Keratinocyte (primary cell): ENCODE data around the gene INAFM2. TPM values are rescaled to one million over a fixed set of nuclear protein-coding genes. Genes with fewer than 3 reads are reported as not detected.

Experiments used
- DNase-seq: peaks from one replicate; pipeline ENCODE4 v3.0.0-alpha.2; 2011; ENCODE audit warnings: low read depth, missing footprints, low spot score
- FAIRE-seq: peaks from 2 replicates; lab custom pipeline; 2011; peaks lifted over from hg19 to GRCh38; lab: Jason Lieb, UNC
- H2AFZ ChIP-seq: 2 replicates; pipeline ENCODE4 v1.6.0; 2012; ENCODE audit warnings: low read length, control low read depth, inconsistent platforms; ENCODE audit not compliant: control insufficient read depth
- H3K27ac ChIP-seq: 2 replicates; pipeline ENCODE4 v1.5.1; 2011; ENCODE audit warnings: low read length; ENCODE audit not compliant: control insufficient read depth, insufficient read depth
- H3K27me3 ChIP-seq: 3 replicates; pipeline ENCODE4 v1.6.0; 2011; ENCODE audit warnings: low read length; ENCODE audit not compliant: control insufficient read depth, insufficient read depth; ENCODE audit errors: extremely low read depth
- H3K36me3 ChIP-seq, 2 experiments: 2 replicates in 1 of 2; 3 replicates in 1 of 2; pipeline ENCODE4 v1.5.1; 2011; ENCODE audit warnings: low read length in 2 of 2, mild to moderate bottlenecking in 1 of 2; ENCODE audit not compliant: control insufficient read depth in 2 of 2, insufficient read depth in 2 of 2; ENCODE audit errors: extremely low read depth in 1 of 2
- H3K4me1 ChIP-seq: 3 replicates; pipeline ENCODE4 v1.5.1; 2011; ENCODE audit warnings: low read length; ENCODE audit not compliant: control insufficient read depth, insufficient read depth; ENCODE audit errors: extremely low read depth
- H3K4me2 ChIP-seq: 3 replicates; pipeline ENCODE4 v1.6.0; 2011; ENCODE audit warnings: low read depth, low read length; ENCODE audit not compliant: control insufficient read depth, insufficient read depth; ENCODE audit errors: extremely low read depth
- H3K4me3 ChIP-seq, 3 experiments: fragments of 200-600 bp in 1 of 3; sonication (generic) in 1 of 3; 2 replicates in 2 of 3; 3 replicates in 1 of 3; pipeline ENCODE4 v1.5.1; 2011 to 2016; ENCODE audit warnings: low read length in 3 of 3, mild to moderate bottlenecking in 3 of 3, control low read depth in 2 of 3, inconsistent platforms in 1 of 3, low read depth in 1 of 3, mixed read lengths in 1 of 3, mixed run types in 1 of 3, moderate library complexity in 1 of 3; ENCODE audit not compliant: control insufficient read depth in 2 of 3, insufficient read depth in 2 of 3; ENCODE audit errors: extremely low read depth in 1 of 3
- H3K79me2 ChIP-seq: 2 replicates; pipeline ENCODE4 v1.6.0; 2012; ENCODE audit warnings: low read length; ENCODE audit not compliant: control insufficient read depth, insufficient read depth
- H3K9ac ChIP-seq: 3 replicates; pipeline ENCODE4 v1.6.0; 2011; ENCODE audit warnings: low read length; ENCODE audit not compliant: control insufficient read depth, insufficient read depth; ENCODE audit errors: extremely low read depth
- H3K9me1 ChIP-seq: 3 replicates; pipeline ENCODE4 v1.6.0; 2011; ENCODE audit warnings: low read length; ENCODE audit not compliant: control insufficient read depth, insufficient read depth; ENCODE audit errors: extremely low read depth
- H3K9me3 ChIP-seq: 2 replicates; pipeline ENCODE4 v1.5.1; 2012; ENCODE audit warnings: low read depth, low read length; ENCODE audit not compliant: control insufficient read depth
- H4K20me1 ChIP-seq: 3 replicates; pipeline ENCODE4 v1.6.0; 2011; ENCODE audit warnings: low read length; ENCODE audit not compliant: control insufficient read depth, insufficient read depth; ENCODE audit errors: extremely low read depth
- CTCF ChIP-seq, 3 experiments: IDR thresholded peaks in 1 of 3; conservative IDR thresholded peaks in 1 of 3; optimal IDR thresholded peaks in 1 of 3; 2 replicates in 2 of 3; 3 replicates in 1 of 3; pipeline versions ENCODE3 to v1.5.1; 2011; ENCODE audit warnings: low read length in 3 of 3, mild to moderate bottlenecking in 3 of 3, moderate library complexity in 2 of 3, control low read depth in 1 of 3, inconsistent platforms in 1 of 3; ENCODE audit not compliant: insufficient read depth in 2 of 3; ENCODE audit errors: extremely low read depth in 1 of 3
- EZH2 ChIP-seq: IDR thresholded peaks from one replicate; pipeline ENCODE4 v1.6.1; 2012; ENCODE audit warnings: inconsistent platforms, mild to moderate bottlenecking, low read length, moderate library complexity
- dilution Hi-C: fragments of 300-500 bp; cut with MboI; formaldehyde crosslinking; loops from one replicate; pipeline ENCODE4 v1.7.0; 2020; ENCODE audit warnings: low sequenced_read_pairs; ENCODE audit not compliant: extremely low pct_ligation_motif_present
- polyA plus RNA-seq, 5 experiments: library from polyadenylated mRNA; depleted of rRNA in 3 of 5; stranded (reverse) in 3 of 5; stranded (forward) in 1 of 5; unstranded in 1 of 5; fragments of >200 nt; gene quantifications; 1 replicate in 1 of 5; 2 replicates in 3 of 5; 3 replicates in 1 of 5; pipeline versions ENCODE4 v1.2.1 to v1.2.3, GENCODE V29; 2011 to 2012; ENCODE audit warnings: missing spikeins in 2 of 5, low read depth in 1 of 5, low replicate concordance in 1 of 5

The INAFM2 gene
- polyA plus RNA-seq, 1 donor (not counting 4 experiments of a cell fraction or from before 2014, with no cell fraction given) = 15.2 TPM

GRCh38 chr15:40322531-40323238 is 807 bp upstream of the INAFM2 start:
- Histone ChIP-seq H3K4me3 (peak overlapping the region; percentile 42 to 58 (median 48)), H3K27ac (no peak overlapping the region), H2AFZ (no peak overlapping the region), H3K4me1 (peaks cover 32% of the 10 kb centered on the region), H3K9ac (no peak overlapping the region), H3K9me3 (no peaks in the 10 kb centered on the region), H3K79me2 (peaks cover 21% of the 10 kb centered on the region), H4K20me1 (no peaks in the 10 kb centered on the region), H3K36me3 (peaks cover 0 to 8% of the 10 kb centered on the region in 2 experiments), H3K9me1 (no peaks in the 10 kb centered on the region), H3K27me3 (no peaks in the 10 kb centered on the region), H3K4me2 (peak overlapping the region; percentile 30)
- FAIRE-seq (no peak), DNase-seq (no peak)
- TF ChIP-seq CTCF (optimal IDR thresholded peaks at IDR 0.05 in 1 of 3, IDR thresholded peaks at IDR 0.05 in 1 of 3, conservative IDR thresholded peaks at IDR 0.05 in 1 of 3; ENCODE audit: extremely low read depth in 1 of 3, insufficient read depth in 2 of 3, low read length in 3 of 3) (no peak), EZH2 (no peak)
- dilution Hi-C loops = no loop called here

GRCh38 chr15:40323953-40324937 is 753 bp downstream of the INAFM2 start:
- Histone ChIP-seq H3K9ac (peak overlapping the region; percentile 65), H2AFZ (peak overlapping the region; percentile 62), H3K36me3 (peaks cover 0 to 10% of the 10 kb centered on the region in 2 experiments), H3K27me3 (no peaks in the 10 kb centered on the region), H3K79me2 (peaks cover 21% of the 10 kb centered on the region), H3K9me3 (no peaks in the 10 kb centered on the region), H4K20me1 (no peaks in the 10 kb centered on the region), H3K27ac (no peak overlapping the region), H3K4me1 (peaks cover 45% of the 10 kb centered on the region), H3K4me2 (peak overlapping the region; percentile 60), H3K9me1 (peaks cover 3% of the 10 kb centered on the region), H3K4me3 (peak overlapping the region; percentile 65 to 73 (median 73))
- DNase-seq = no peak
- dilution Hi-C loops = no loop called here
- no peak for TF ChIP-seq EZH2
- no peak for TF ChIP-seq CTCF (optimal IDR thresholded peaks at IDR 0.05 in 1 of 3, IDR thresholded peaks at IDR 0.05 in 1 of 3, conservative IDR thresholded peaks at IDR 0.05 in 1 of 3; ENCODE audit: extremely low read depth in 1 of 3, insufficient read depth in 2 of 3, low read length in 3 of 3)
- FAIRE-seq = no peak
